ENCODE measurements around the gene LPAR3.

LPAR3 gene

GRCh38 chr1:84889437-84889836 is 3.6 kb downstream of the LPAR3 start:
- TF ChIP-seq CTCF (IDR thresholded peaks at IDR 0.05), result no peak

- TF ChIP-seq CTCF (IDR thresholded peaks at IDR 0.05), result no peak
Measured at GRCh38 chr1:84888753-84889152, 4.3 kb downstream of the LPAR3 start.

- no peak for TF ChIP-seq CTCF (IDR thresholded peaks at IDR 0.05)
Measured at GRCh38 chr1:84887261-84887934, 5.6 kb downstream of the LPAR3 start.

GRCh38 chr1:84885469-84885868 is 7.5 kb downstream of the LPAR3 start:
- TF ChIP-seq CTCF (IDR thresholded peaks at IDR 0.05), result no peak

GRCh38 chr1:84884671-84885389 is 8.2 kb downstream of the LPAR3 start:
- TF ChIP-seq CTCF (IDR thresholded peaks at IDR 0.05), result 0 out of 2 replicates have a peak, but pooled peaks have one; percentile 9

GRCh38 chr1:84883286-84883685 is 9.7 kb downstream of the LPAR3 start:
- TF ChIP-seq CTCF (IDR thresholded peaks at IDR 0.05), result no peak

- TF ChIP-seq CTCF (IDR thresholded peaks at IDR 0.05), result no peak
Measured at GRCh38 chr1:84877592-84877991, 15.4 kb downstream of the LPAR3 start.

Measured in LNCAP (cell line).